Endothelial cell (in vitro differentiated cells): Measurements from ENCODE around the gene PPP2R2C. TPM values are rescaled to one million over a fixed set of nuclear protein-coding genes. Genes with fewer than 3 reads are reported as not detected.

Experiments
- DNase-seq: peaks from one replicate; pipeline ENCODE4 v3.0.0; 2021; ENCODE audit warnings: low spot score
- H3K27ac Mint-ChIP-seq: one replicate; pipeline ENCODE4 v1.8.0; 2021; ENCODE audit warnings: mixed read lengths, inconsistent platforms; ENCODE audit not compliant: unreplicated experiment
- H3K27me3 Mint-ChIP-seq: one replicate; pipeline ENCODE4 v1.8.0; 2021; ENCODE audit warnings: mild to moderate bottlenecking, moderate library complexity, mixed read lengths, inconsistent platforms; ENCODE audit not compliant: unreplicated experiment
- H3K36me3 Mint-ChIP-seq: one replicate; pipeline ENCODE4 v1.8.0; 2021; ENCODE audit warnings: mild to moderate bottlenecking, low read depth, mixed read lengths, inconsistent platforms; ENCODE audit not compliant: unreplicated experiment
- H3K4me1 Mint-ChIP-seq: one replicate; pipeline ENCODE4 v1.8.0; 2021; ENCODE audit warnings: mild to moderate bottlenecking, mixed read lengths, inconsistent platforms; ENCODE audit not compliant: unreplicated experiment
- H3K4me3 Mint-ChIP-seq: one replicate; pipeline ENCODE4 v1.8.0; 2021; ENCODE audit warnings: mild to moderate bottlenecking, mixed read lengths, inconsistent platforms; ENCODE audit not compliant: unreplicated experiment
- H3K9me3 Mint-ChIP-seq: one replicate; pipeline ENCODE4 v1.8.0; 2021; ENCODE audit warnings: mixed read lengths, inconsistent platforms; ENCODE audit not compliant: unreplicated experiment
- total RNA-seq: library from RNA; stranded (reverse); fragmentation: NEBNext Ultra II Directional; extraction: Animal tissue kit (Norgen Biotek cat#: 25700); gene quantifications from one replicate; pipeline ENCODE4 v1.2.1, GENCODE V29; 2021; ENCODE audit not compliant: unreplicated experiment
- TF ChIP-seq, protein P1 (sequence below): fragments of 200-600 bp; sonication (generic); IDR thresholded peaks from one replicate; pipeline ENCODE4 v1.5.0; 2021; ENCODE audit warnings: antibody characterized with exemption; ENCODE audit not compliant: unreplicated experiment

PPP2R2C gene
- total RNA-seq, 1 donor from 2014 or later: 1.7 TPM

DNA sequence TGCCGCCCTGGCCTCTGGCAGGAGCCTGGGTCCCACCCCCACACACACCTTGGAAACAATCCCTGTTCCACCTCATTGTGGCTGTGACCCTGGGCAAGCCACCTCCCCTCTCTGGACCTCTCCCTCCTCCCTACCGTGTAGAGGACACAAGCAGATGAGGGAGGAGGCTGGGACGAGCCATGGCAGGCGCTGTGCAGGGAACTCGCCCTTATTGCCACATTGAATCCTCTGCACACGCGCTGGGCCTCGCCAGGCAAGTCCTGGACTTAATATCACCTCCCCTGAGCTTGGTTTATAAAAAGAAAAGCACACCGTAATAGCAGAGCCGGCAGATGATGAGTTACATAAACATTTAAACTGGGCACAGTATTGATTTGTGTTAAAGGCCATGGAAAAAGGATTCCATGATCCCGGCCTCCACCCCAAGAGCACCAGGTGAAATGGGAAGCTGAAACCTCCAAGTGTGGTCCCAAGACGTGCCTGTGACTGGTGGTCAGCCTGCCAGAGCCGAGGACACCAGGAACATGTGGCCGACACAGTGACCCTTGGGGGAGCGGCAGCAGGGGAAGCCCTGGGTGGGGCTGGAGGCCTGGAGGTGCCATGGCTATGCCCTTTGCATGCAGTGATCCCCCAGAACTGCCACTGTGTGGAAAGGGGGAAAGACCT lies 81.1 kb downstream of the PPP2R2C start:
- no peaks in the 10 kb centered on the region for H3K4me1 Mint-ChIP-seq
- DNase-seq: no peak
- H3K36me3 Mint-ChIP-seq: peaks cover 5% of the 10 kb centered on the region
- TF ChIP-seq, protein P1, sequence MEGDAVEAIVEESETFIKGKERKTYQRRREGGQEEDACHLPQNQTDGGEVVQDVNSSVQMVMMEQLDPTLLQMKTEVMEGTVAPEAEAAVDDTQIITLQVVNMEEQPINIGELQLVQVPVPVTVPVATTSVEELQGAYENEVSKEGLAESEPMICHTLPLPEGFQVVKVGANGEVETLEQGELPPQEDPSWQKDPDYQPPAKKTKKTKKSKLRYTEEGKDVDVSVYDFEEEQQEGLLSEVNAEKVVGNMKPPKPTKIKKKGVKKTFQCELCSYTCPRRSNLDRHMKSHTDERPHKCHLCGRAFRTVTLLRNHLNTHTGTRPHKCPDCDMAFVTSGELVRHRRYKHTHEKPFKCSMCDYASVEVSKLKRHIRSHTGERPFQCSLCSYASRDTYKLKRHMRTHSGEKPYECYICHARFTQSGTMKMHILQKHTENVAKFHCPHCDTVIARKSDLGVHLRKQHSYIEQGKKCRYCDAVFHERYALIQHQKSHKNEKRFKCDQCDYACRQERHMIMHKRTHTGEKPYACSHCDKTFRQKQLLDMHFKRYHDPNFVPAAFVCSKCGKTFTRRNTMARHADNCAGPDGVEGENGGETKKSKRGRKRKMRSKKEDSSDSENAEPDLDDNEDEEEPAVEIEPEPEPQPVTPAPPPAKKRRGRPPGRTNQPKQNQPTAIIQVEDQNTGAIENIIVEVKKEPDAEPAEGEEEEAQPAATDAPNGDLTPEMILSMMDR: no peak
- no peak overlapping the region for H3K27ac Mint-ChIP-seq
- H3K9me3 Mint-ChIP-seq: no peaks in the 10 kb centered on the region
- H3K4me3 Mint-ChIP-seq: no peak overlapping the region
- H3K27me3 Mint-ChIP-seq: peaks cover 3% of the 10 kb centered on the region

DNA sequence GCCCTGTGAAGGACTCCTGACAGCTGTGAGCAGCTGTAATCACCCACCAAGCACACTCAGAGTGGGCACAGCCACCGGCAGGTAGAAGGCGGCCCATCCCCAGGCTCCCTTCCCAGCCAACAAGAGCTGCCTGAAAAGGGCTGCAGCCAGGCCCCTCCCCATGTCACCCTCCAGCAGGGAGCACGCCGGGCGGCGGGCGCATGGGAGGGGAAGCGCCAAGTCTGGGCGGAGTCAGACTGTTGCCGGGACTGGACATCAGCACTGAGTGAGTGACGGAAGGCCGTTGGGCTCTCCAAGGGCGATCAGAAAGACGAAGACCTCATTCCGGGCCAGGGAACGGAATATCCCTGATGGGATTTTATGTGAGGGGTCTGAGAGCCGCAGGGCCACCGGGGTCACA lies 82.1 kb downstream of the PPP2R2C start:
- DNase-seq: no peak
- H3K27ac Mint-ChIP-seq: no peak overlapping the region
- H3K4me3 Mint-ChIP-seq: no peak overlapping the region
- H3K4me1 Mint-ChIP-seq: no peaks in the 10 kb centered on the region
- peaks cover 3% of the 10 kb centered on the region for H3K27me3 Mint-ChIP-seq
- H3K9me3 Mint-ChIP-seq: no peaks in the 10 kb centered on the region
- H3K36me3 Mint-ChIP-seq: peaks cover 5% of the 10 kb centered on the region
- TF ChIP-seq, protein P1: no peak

DNA sequence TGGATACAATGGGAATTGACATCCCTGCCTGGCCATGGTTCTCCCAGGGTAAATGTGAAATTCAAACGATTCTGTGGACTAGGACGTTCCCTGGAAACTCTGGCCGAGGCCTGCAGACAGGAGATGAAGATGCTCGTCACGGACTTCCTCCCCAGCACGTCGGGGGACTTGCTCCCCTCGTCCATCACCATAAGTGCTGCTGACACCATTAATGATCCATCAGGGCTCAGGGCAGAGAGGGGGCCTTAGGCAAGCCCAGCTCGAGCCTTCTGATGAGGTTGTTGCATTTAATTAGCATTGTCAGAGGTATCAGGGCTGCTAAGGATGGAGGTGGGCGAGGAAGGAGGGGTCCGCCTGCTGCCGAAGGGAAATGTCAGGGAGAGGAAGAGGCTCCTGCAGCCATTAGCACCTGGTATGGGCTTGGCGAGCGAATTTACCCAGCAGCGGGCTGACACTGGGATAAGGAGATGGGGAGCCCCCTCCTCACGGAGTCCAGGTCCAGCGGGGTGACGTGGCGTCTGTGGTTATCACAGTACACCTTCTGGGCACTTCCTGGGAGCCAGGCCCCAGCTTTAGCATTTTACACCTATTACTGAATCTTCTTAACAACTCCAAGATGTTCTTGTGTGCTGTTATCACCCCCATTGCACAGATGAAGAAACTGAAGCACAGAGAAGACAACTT lies 83.1 kb downstream of the PPP2R2C start:
- Mint-ChIP-seq H3K27me3 (peaks cover 1% of the 10 kb centered on the region), H3K27ac (no peak overlapping the region), H3K9me3 (no peaks in the 10 kb centered on the region), H3K4me3 (no peak overlapping the region), H3K36me3 (peaks cover 5% of the 10 kb centered on the region), H3K4me1 (no peaks in the 10 kb centered on the region)
- no peak for DNase-seq
- TF ChIP-seq, protein P1: no peak

DNA sequence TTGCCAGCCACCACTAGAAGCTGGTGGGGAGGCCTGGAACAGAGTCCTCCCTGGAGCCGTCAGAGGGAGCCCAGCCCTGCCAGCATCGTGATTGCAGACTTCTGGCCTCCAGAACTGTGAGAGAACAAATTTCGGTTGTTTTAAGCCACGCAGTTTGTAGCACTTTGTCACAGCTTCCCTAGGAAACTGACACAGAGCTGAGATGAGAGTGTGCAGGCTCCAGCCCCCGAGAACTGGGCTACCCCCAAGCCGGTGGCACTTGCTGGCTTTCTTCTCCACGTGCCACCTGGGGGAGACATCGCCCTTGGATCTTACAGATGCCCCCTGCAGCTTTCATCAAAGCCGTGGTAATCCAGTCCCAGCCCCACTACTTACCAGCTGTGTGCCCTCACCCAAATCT lies 83.7 kb downstream of the PPP2R2C start:
- no peak for DNase-seq
- Mint-ChIP-seq H3K4me1 (no peaks in the 10 kb centered on the region), H3K9me3 (no peaks in the 10 kb centered on the region)

More for the DNA sequence above, 83.7 kb downstream of the PPP2R2C start:
- H3K4me3 Mint-ChIP-seq: no peak overlapping the region
- peaks cover 1% of the 10 kb centered on the region for H3K27me3 Mint-ChIP-seq
- H3K27ac Mint-ChIP-seq: no peak overlapping the region
- TF ChIP-seq, protein P1: no peak
- peaks cover 5% of the 10 kb centered on the region for H3K36me3 Mint-ChIP-seq
